Measurements from ENCODE around the gene CTLA4.

Gene CTLA4

DNA sequence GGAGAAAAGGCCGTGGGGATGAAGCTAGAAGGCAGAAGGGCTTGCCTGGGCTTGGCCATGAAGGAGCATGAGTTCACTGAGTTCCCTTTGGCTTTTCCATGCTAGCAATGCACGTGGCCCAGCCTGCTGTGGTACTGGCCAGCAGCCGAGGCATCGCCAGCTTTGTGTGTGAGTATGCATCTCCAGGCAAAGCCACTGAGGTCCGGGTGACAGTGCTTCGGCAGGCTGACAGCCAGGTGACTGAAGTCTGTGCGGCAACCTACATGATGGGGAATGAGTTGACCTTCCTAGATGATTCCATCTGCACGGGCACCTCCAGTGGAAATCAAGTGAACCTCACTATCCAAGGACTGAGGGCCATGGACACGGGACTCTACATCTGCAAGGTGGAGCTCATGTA lies 2.9 kb downstream of the CTLA4 start:
- no peak for TF ChIP-seq SIN3A (IDR thresholded peaks at IDR 0.05; ENCODE audit: borderline replicate concordance, insufficient read depth, low read length)
- no peak for TF ChIP-seq FOXP2 (optimal IDR thresholded peaks at IDR 0.05; ENCODE audit: borderline replicate concordance, extremely low read depth, extremely low read length, insufficient read depth)
- TF ChIP-seq POLR2AphosphoS5 (IDR thresholded peaks at IDR 0.05; ENCODE audit: low read depth, low read length), result no peak
- TF ChIP-seq, protein P1, sequence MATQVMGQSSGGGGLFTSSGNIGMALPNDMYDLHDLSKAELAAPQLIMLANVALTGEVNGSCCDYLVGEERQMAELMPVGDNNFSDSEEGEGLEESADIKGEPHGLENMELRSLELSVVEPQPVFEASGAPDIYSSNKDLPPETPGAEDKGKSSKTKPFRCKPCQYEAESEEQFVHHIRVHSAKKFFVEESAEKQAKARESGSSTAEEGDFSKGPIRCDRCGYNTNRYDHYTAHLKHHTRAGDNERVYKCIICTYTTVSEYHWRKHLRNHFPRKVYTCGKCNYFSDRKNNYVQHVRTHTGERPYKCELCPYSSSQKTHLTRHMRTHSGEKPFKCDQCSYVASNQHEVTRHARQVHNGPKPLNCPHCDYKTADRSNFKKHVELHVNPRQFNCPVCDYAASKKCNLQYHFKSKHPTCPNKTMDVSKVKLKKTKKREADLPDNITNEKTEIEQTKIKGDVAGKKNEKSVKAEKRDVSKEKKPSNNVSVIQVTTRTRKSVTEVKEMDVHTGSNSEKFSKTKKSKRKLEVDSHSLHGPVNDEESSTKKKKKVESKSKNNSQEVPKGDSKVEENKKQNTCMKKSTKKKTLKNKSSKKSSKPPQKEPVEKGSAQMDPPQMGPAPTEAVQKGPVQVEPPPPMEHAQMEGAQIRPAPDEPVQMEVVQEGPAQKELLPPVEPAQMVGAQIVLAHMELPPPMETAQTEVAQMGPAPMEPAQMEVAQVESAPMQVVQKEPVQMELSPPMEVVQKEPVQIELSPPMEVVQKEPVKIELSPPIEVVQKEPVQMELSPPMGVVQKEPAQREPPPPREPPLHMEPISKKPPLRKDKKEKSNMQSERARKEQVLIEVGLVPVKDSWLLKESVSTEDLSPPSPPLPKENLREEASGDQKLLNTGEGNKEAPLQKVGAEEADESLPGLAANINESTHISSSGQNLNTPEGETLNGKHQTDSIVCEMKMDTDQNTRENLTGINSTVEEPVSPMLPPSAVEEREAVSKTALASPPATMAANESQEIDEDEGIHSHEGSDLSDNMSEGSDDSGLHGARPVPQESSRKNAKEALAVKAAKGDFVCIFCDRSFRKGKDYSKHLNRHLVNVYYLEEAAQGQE (IDR thresholded peaks at IDR 0.05; ENCODE audit: insufficient read depth in 1 of 2, low read depth in 2 of 2, low read length in 2 of 2), result no peak
- no peak for TF ChIP-seq TAF1 (IDR thresholded peaks at IDR 0.05; ENCODE audit: borderline replicate concordance, insufficient read depth, low read length)

DNA sequence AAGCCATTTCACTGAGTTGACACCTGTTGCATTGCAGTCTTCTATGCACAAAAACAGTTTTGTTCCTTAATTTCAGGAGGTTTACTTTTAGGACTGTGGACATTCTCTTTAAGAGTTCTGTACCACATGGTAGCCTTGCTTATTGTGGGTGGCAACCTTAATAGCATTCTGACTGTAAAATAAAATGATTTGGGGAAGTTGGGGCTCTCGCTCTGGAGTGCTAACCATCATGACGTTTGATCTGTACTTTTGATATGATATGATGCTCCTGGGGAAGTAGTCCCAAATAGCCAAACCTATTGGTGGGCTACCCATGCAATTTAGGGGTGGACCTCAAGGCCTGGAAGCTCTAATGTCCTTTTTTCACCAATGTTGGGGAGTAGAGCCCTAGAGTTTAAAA lies 3.4 kb downstream of the CTLA4 start:
- TF ChIP-seq SIN3A (IDR thresholded peaks at IDR 0.05; ENCODE audit: borderline replicate concordance, insufficient read depth, low read length), result no peak
- TF ChIP-seq FOXP2 (optimal IDR thresholded peaks at IDR 0.05; ENCODE audit: borderline replicate concordance, extremely low read depth, extremely low read length, insufficient read depth), result no peak

DNA sequence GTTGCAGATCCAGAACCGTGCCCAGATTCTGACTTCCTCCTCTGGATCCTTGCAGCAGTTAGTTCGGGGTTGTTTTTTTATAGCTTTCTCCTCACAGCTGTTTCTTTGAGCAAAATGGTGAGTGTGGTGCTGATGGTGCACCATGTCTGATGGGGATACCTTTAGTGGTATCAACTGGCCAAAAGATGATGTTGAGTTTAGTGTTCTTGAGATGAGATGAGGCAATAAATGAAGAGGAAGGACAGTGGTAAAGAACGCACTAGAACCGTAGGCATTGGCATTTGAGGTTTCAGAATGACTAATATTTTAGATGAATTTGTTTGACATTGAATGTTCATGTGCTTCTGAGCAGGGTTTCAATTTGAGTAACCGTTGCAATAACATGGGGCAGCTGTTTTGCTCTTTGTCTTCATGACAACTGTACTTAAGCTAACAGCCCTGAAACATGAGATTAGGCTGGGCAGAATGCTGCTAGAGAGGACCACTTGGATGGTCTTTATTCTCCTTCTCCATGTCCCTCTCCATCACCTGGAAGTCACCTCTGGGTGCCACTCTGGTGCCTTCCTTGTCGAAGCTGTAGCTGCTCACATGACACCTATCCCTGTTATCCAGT lies 3.9 kb downstream of the CTLA4 start:
- no peak for TF ChIP-seq SIN3A (IDR thresholded peaks at IDR 0.05; ENCODE audit: borderline replicate concordance, insufficient read depth, low read length)
- no peak for TF ChIP-seq POLR2AphosphoS5 (IDR thresholded peaks at IDR 0.05; ENCODE audit: low read depth, low read length)
- no peak for TF ChIP-seq TAF1 (IDR thresholded peaks at IDR 0.05; ENCODE audit: borderline replicate concordance, insufficient read depth, low read length)
- TF ChIP-seq, protein P1 (IDR thresholded peaks at IDR 0.05; ENCODE audit: insufficient read depth in 1 of 2, low read depth in 2 of 2, low read length in 2 of 2), result no peak
- TF ChIP-seq FOXP2 (optimal IDR thresholded peaks at IDR 0.05; ENCODE audit: borderline replicate concordance, extremely low read depth, extremely low read length, insufficient read depth), result no peak

DNA sequence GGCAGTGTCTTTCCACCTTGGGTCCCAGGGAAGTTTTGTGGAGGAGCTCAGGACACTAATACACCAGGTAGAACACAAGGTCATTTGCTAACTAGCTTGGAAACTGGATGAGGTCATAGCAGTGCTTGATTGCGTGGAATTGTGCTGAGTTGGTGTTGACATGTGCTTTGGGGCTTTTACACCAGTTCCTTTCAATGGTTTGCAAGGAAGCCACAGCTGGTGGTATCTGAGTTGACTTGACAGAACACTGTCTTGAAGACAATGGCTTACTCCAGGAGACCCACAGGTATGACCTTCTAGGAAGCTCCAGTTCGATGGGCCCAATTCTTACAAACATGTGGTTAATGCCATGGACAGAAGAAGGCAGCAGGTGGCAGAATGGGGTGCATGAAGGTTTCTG lies 5.9 kb downstream of the CTLA4 start:
- TF ChIP-seq TAF1 (IDR thresholded peaks at IDR 0.05; ENCODE audit: borderline replicate concordance, insufficient read depth, low read length) (no peak), SIN3A (IDR thresholded peaks at IDR 0.05; ENCODE audit: borderline replicate concordance, insufficient read depth, low read length) (no peak), FOXP2 (optimal IDR thresholded peaks at IDR 0.05; ENCODE audit: borderline replicate concordance, extremely low read depth, extremely low read length, insufficient read depth) (no peak), POLR2AphosphoS5 (IDR thresholded peaks at IDR 0.05; ENCODE audit: low read depth, low read length) (no peak)
- TF ChIP-seq, protein P1 (IDR thresholded peaks at IDR 0.05; ENCODE audit: insufficient read depth in 1 of 2, low read depth in 2 of 2, low read length in 2 of 2), result no peak

DNA sequence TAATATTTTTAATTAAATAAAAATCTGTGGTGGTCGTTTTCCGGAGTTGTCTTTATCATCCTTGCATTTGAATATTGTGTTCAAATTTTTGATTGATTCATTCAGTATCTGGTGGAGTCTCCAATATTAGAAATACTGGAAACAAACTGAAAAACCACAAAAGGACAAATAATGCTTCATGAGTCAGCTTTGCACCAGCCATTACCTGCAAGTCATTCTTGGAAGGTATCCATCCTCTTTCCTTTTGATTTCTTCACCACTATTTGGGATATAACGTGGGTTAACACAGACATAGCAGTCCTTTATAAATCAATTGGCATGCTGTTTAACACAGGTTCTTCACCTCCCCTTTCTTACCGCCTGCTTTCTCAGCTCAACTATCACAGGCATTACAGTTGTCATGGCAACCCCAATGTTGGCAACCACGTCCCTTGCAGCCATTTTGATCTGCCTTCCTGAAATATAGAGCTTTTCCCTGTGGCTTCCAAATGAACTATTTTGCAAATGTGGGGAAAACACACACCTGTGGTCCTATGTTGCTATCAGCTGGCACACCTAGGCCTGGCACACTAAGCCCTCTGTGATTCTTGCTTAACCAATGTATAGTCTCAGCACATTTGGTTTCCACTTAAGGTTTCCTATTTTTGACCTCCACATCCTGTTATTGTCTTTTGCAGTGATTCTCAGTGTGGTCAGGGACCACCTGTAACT lies 6.5 kb downstream of the CTLA4 start:
- no peak for TF ChIP-seq POLR2AphosphoS5 (IDR thresholded peaks at IDR 0.05; ENCODE audit: low read depth, low read length)
- TF ChIP-seq, protein P1 (IDR thresholded peaks at IDR 0.05; ENCODE audit: insufficient read depth in 1 of 2, low read depth in 2 of 2, low read length in 2 of 2), result no peak
- no peak for TF ChIP-seq SIN3A (IDR thresholded peaks at IDR 0.05; ENCODE audit: borderline replicate concordance, insufficient read depth, low read length)
- TF ChIP-seq TAF1 (IDR thresholded peaks at IDR 0.05; ENCODE audit: borderline replicate concordance, insufficient read depth, low read length), result no peak
- no peak for TF ChIP-seq FOXP2 (optimal IDR thresholded peaks at IDR 0.05; ENCODE audit: borderline replicate concordance, extremely low read depth, extremely low read length, insufficient read depth)
